ENCODE data around the gene OBSL1. TPM values are rescaled to one million over a fixed set of nuclear protein-coding genes. Genes with fewer than 3 reads are reported as not detected.

The OBSL1 gene
- total RNA-seq, 1 experiment from 2014 or later, result 56.2 TPM

DNA sequence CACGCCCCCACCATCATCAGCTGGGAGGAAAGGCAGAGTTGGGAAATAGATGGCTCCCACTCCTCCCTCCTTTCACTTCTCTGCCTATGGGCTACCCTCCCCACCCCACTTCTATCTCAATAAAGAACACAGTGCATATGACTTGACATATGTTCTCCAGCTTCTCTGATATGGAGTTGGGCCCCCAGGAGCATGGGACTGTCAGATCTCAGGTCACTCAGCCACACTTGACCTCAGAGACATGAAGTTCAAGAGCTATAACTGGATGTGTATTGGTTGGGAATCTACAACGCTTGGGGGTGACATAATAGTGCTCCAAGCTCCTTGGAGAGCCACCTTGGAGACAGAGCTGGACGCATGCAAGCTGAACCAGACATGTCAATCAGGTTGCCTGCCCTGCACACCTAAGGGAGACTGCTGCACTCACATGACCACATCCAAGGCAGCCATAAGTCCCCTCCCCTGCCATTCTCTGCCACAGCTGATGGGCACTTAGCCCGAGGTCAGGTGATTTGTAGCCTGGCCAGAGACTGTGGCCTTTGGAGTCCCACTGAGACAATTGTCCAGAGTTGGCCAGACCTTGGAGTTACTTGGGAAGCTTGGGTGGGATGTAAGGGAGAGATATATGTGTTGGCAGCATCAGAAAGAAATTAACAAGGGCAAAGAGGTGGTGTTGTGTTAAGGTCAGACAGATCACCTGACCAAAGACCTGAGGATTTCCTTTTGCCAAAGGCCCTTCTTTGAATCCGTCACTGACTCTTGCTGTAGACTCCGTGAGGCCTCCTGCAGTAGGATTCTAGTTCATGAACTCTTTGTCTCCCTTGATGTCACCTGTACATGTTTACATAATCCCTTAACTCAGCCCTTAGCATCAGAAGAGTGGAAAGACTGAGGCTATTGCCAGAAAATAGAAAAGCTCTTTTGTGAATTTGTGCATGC, 4.5 kb upstream of the OBSL1 start:
- Mint-ChIP-seq H3K4me1 (ENCODE audit: low read depth, unreplicated experiment) (peaks cover 35% of the 10 kb centered on the region), H3K4me3 (ENCODE audit: unreplicated experiment) (no peak overlapping the region), H3K27ac (ENCODE audit: unreplicated experiment) (no peak overlapping the region), H3K27me3 (ENCODE audit: insufficient read depth, unreplicated experiment) (no peaks in the 10 kb centered on the region), H3K9me3 (ENCODE audit: unreplicated experiment) (no peaks in the 10 kb centered on the region), H3K36me3 (ENCODE audit: insufficient read depth, unreplicated experiment) (no peaks in the 10 kb centered on the region)
- H3K27me3 ChIP-seq (replicated peaks; ENCODE audit: control insufficient read depth, insufficient read depth, low read length), result no peaks in the 10 kb centered on the region
- H3K9me3 ChIP-seq, result no peaks in the 10 kb centered on the region
- POLR2A ChIA-PET, result interaction anchor here (0.5 to 0.6 kb wide), 2 partner anchors 10 to 16 kb away, joined by 3 read pairs; no protein-coding TSS in a partner anchor
- H3K4me1 ChIP-seq, result peaks cover 24% of the 10 kb centered on the region
- H3K4me3 ChIP-seq (ENCODE audit: low read depth, low read length), result no peak overlapping the region
- no peaks in the 10 kb centered on the region for H3K36me3 ChIP-seq (ENCODE audit: control insufficient read depth, insufficient read depth, low read length)
- no peak for DNase-seq
- CTCF ChIA-PET, result no interaction called here
- no TSS peak for BruUV-seq (replicated peaks)
- TF ChIP-seq, protein P1, sequence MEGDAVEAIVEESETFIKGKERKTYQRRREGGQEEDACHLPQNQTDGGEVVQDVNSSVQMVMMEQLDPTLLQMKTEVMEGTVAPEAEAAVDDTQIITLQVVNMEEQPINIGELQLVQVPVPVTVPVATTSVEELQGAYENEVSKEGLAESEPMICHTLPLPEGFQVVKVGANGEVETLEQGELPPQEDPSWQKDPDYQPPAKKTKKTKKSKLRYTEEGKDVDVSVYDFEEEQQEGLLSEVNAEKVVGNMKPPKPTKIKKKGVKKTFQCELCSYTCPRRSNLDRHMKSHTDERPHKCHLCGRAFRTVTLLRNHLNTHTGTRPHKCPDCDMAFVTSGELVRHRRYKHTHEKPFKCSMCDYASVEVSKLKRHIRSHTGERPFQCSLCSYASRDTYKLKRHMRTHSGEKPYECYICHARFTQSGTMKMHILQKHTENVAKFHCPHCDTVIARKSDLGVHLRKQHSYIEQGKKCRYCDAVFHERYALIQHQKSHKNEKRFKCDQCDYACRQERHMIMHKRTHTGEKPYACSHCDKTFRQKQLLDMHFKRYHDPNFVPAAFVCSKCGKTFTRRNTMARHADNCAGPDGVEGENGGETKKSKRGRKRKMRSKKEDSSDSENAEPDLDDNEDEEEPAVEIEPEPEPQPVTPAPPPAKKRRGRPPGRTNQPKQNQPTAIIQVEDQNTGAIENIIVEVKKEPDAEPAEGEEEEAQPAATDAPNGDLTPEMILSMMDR (IDR thresholded peaks at IDR 0.05; ENCODE audit: insufficient read depth in 1 of 2, low read depth in 1 of 2, low read length in 1 of 2, severe bottlenecking in 1 of 2, unreplicated experiment in 1 of 2), result no peak
- intact Hi-C loops (cut with micrococcal nuclease; ENCODE audit: unreplicated experiment), result no loop called here

DNA sequence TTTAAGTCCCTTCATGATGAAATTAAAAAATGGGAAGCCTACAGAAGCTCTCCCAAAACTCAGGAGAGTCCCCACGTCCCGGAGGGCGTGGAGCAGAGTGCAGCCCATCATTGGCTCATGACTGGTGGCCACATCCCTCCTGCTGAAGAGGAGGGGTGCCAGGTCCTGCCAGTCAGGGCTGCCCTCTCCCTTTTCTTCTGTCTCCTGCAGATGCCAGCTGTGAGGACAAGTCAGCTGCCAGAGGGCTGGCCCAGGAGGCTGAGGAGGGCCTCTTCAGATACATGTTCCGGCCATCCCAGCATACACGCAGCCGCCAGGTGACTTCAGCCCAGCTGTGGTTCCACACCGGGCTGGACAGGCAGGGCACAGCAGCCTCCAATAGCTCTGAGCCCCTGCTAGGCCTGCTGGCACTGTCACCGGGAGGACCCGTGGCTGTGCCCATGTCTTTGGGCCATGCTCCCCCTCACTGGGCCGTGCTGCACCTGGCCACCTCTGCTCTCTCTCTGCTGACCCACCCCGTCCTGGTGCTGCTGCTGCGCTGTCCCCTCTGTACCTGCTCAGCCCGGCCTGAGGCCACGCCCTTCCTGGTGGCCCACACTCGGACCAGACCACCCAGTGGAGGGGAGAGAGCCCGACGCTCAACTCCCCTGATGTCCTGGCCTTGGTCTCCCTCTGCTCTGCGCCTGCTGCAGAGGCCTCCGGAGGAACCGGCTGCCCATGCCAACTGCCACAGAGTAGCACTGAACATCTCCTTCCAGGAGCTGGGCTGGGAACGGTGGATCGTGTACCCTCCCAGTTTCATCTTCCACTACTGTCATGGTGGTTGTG, 3.4 kb upstream of the OBSL1 start:
- ChIA-PET CTCF (no interaction called here), POLR2A (no interaction called here)
- H3K36me3 ChIP-seq (ENCODE audit: control insufficient read depth, insufficient read depth, low read length), result no peaks in the 10 kb centered on the region
- H3K4me1 ChIP-seq, result peaks cover 30% of the 10 kb centered on the region
- H3K4me1 Mint-ChIP-seq (ENCODE audit: low read depth, unreplicated experiment), result peaks cover 35% of the 10 kb centered on the region
- no peaks in the 10 kb centered on the region for H3K27me3 Mint-ChIP-seq (ENCODE audit: insufficient read depth, unreplicated experiment)
- H3K27me3 ChIP-seq (replicated peaks; ENCODE audit: control insufficient read depth, insufficient read depth, low read length), result no peaks in the 10 kb centered on the region
- no peaks in the 10 kb centered on the region for H3K9me3 ChIP-seq
- H3K4me3 Mint-ChIP-seq (ENCODE audit: unreplicated experiment), result no peak overlapping the region
- H3K36me3 Mint-ChIP-seq (ENCODE audit: insufficient read depth, unreplicated experiment), result no peaks in the 10 kb centered on the region
- H3K27ac Mint-ChIP-seq (ENCODE audit: unreplicated experiment), result no peak overlapping the region
- DNase-seq, result no peak
- TF ChIP-seq, protein P1 (IDR thresholded peaks at IDR 0.05; ENCODE audit: insufficient read depth in 1 of 2, low read depth in 1 of 2, low read length in 1 of 2, severe bottlenecking in 1 of 2, unreplicated experiment in 1 of 2), result no peak
- intact Hi-C loops (cut with micrococcal nuclease; ENCODE audit: unreplicated experiment), result no loop called here
- no TSS peak for BruUV-seq (replicated peaks)
- H3K9me3 Mint-ChIP-seq (ENCODE audit: unreplicated experiment), result no peaks in the 10 kb centered on the region
- H3K4me3 ChIP-seq (ENCODE audit: low read depth, low read length), result no peak overlapping the region

DNA sequence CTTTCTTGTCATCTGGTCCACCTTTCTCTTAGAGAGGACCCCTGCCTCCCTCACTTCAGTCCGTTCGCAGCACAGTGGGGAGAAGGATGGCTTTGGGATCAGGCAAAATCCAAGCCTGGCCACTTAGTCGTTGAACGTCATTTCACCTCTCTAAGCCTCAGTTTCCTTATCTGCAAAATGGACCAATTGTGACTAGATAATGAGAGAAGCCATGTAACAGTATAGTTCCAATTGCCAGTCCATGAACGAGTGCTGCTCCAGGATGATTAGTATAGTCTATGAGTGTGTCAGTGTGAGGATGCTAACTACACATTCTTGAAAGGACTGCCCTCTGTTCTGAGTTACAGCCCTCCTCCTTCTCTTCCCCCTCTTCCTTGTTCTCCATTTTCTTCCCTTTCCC, 1.8 kb upstream of the OBSL1 start:
- Histone ChIP-seq H3K36me3 (ENCODE audit: control insufficient read depth, insufficient read depth, low read length) (no peaks in the 10 kb centered on the region), H3K9me3 (no peaks in the 10 kb centered on the region), H3K27me3 (replicated peaks; ENCODE audit: control insufficient read depth, insufficient read depth, low read length) (no peaks in the 10 kb centered on the region), H3K4me3 (ENCODE audit: low read depth, low read length) (no peak overlapping the region), H3K4me1 (peaks cover 28% of the 10 kb centered on the region)
- Mint-ChIP-seq H3K27ac (ENCODE audit: unreplicated experiment) (peak overlapping the region; percentile 15), H3K36me3 (ENCODE audit: insufficient read depth, unreplicated experiment) (peaks cover 1% of the 10 kb centered on the region), H3K4me1 (ENCODE audit: low read depth, unreplicated experiment) (peaks cover 27% of the 10 kb centered on the region), H3K27me3 (ENCODE audit: insufficient read depth, unreplicated experiment) (no peaks in the 10 kb centered on the region), H3K9me3 (ENCODE audit: unreplicated experiment) (no peaks in the 10 kb centered on the region), H3K4me3 (ENCODE audit: unreplicated experiment) (no peak overlapping the region)
- BruUV-seq (replicated peaks), result no TSS peak
- TF ChIP-seq, protein P1 (IDR thresholded peaks at IDR 0.05; ENCODE audit: insufficient read depth in 1 of 2, low read depth in 1 of 2, low read length in 1 of 2, severe bottlenecking in 1 of 2, unreplicated experiment in 1 of 2), result no peak
- ChIA-PET POLR2A (no interaction called here), CTCF (no interaction called here)
- no peak for DNase-seq
- intact Hi-C loops (cut with micrococcal nuclease; ENCODE audit: unreplicated experiment), result loop anchor here (2.0 kb wide), 1 partner anchor 30 kb away; the partner anchor contains the start of gene CHPF

All from Caco-2 (cell line).